GM23248 (cell line): ENCODE results near the gene TNRC6C.

ENCODE experiments used
- EZH2 ChIP-seq: fragments of 200-600 bp; sonication (generic); IDR thresholded peaks from 2 replicates; pipeline ENCODE4 v1.6.1; 2018; ENCODE audit warnings: antibody characterized with exemption, mild to moderate bottlenecking; ENCODE audit not compliant: insufficient read depth, poor library complexity, severe bottlenecking
- EZH2phosphoT487 ChIP-seq: fragments of 200-600 bp; sonication (generic); IDR thresholded peaks from 2 replicates; pipeline ENCODE4 v1.6.1; 2018; ENCODE audit warnings: antibody characterized with exemption, moderate library complexity, mild to moderate bottlenecking, low read depth; ENCODE audit not compliant: insufficient read depth

- TF ChIP-seq EZH2: no peak
- no peak for TF ChIP-seq EZH2phosphoT487
These were observed 174.9 kb downstream of the TNRC6C start for GRCh38 chr17:78133179-78133951.
